IPS-18a (cell line): Measurements from ENCODE around the gene ARID3B.

Source experiments
- H3K27ac ChIP-seq: one replicate; pipeline ENCODE4 v1.5.1; 2013; ENCODE audit warnings: low read length
- H3K27me3 ChIP-seq: one replicate; pipeline ENCODE4 v1.6.1; 2013; ENCODE audit warnings: mild to moderate bottlenecking, low read length; ENCODE audit not compliant: control insufficient read depth, insufficient read depth
- H3K36me3 ChIP-seq: one replicate; pipeline ENCODE4 v1.6.1; 2013; ENCODE audit warnings: low read depth, low read length; ENCODE audit not compliant: control insufficient read depth
- H3K4me1 ChIP-seq: one replicate; pipeline ENCODE4 v1.6.1; 2013; ENCODE audit warnings: low read depth, low read length; ENCODE audit not compliant: control insufficient read depth
- H3K4me3 ChIP-seq: one replicate; pipeline ENCODE4 v1.5.1; 2013; ENCODE audit warnings: low read length
- H3K9ac ChIP-seq: one replicate; pipeline ENCODE4 v1.6.1; 2013; ENCODE audit warnings: mild to moderate bottlenecking, low read length, moderate library complexity
- H3K9me3 ChIP-seq: one replicate; pipeline ENCODE4 v1.6.1; 2013; ENCODE audit warnings: low read depth, low read length; ENCODE audit not compliant: control insufficient read depth

ARID3B gene

DNA sequence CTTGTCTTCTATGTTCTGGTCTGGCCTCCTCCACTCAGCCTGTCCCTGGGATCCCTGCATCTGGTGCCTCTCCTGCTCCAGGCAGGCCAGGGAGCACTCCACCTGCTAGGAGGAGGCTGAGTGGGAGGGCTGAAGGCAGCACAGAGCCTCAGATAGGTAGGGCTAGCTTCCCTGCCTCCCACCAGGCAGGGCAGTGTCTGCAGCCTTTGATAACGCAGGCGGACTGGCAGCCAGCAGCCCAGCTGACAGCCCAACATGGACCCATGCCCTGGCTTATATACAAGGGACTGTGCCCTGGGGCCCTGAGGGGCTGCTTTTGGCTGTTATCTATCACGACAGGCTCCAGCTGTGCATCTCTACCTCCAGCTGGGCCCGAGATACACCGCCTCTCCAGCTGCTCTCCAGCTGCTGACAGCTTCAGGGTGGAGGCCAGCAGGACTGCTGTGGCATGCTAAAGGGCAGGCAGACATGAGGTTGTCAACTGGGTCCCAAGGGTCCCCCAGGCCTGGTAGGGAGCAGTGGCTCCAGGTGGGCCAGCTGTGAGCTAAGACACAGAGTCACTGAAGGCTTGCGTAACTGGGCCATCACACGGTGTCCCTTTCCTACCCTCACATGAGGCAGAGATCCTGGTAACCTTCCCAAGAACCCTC lies 69.4 kb downstream of the ARID3B start:
- Histone ChIP-seq H3K27me3 (peaks cover 18% of the 10 kb centered on the region), H3K27ac (no peak overlapping the region), H3K9me3 (no peaks in the 10 kb centered on the region), H3K36me3 (no peaks in the 10 kb centered on the region), H3K4me3 (no peak overlapping the region), H3K4me1 (no peaks in the 10 kb centered on the region), H3K9ac (no peak overlapping the region)

DNA sequence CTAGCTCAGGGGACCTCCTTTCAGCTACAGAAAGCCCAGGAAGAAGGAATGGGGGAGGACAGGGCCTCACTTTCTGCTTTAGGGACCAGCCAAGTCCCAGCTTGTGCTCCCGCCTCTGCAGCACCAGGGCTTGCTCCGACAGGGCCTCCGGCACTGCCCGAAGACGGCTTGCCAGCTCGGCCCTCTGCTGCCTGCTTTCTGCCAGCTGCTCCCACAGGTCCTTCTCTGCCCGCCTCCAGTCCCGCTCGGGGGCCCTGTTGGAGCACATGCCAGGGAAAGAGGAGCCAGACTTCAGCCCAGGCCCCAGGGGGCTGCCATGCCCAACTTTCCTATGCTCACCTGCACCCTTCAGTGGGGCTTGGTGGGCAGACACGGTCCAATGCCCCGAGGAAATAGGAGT lies 70.3 kb downstream of the ARID3B start:
- H3K27ac ChIP-seq = no peak overlapping the region
- H3K9me3 ChIP-seq = no peaks in the 10 kb centered on the region
- H3K4me1 ChIP-seq = no peaks in the 10 kb centered on the region
- peaks cover 18% of the 10 kb centered on the region for H3K27me3 ChIP-seq
- no peaks in the 10 kb centered on the region for H3K36me3 ChIP-seq
- H3K4me3 ChIP-seq = no peak overlapping the region
- H3K9ac ChIP-seq = no peak overlapping the region

DNA sequence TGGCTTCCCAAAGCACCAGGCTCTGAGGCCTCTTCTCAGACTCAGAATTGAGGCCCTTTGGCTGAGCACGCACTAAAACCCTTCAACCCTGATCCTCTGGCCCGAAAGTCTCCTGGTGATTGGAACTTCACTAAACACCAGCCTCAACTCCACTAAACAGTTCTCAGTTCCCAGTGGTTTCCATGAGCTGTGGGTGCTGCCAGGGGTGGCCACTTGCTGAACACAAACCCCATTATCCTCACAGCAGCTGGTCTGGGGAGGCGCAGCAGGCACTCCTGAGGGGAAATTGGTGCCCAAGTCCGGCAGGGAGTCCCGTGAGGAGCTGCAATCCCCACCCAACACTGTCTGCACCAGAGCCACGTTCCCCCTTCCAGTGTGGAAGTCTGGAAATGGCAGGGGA lies 70.8 kb downstream of the ARID3B start:
- H3K27ac ChIP-seq = no peak overlapping the region

DNA sequence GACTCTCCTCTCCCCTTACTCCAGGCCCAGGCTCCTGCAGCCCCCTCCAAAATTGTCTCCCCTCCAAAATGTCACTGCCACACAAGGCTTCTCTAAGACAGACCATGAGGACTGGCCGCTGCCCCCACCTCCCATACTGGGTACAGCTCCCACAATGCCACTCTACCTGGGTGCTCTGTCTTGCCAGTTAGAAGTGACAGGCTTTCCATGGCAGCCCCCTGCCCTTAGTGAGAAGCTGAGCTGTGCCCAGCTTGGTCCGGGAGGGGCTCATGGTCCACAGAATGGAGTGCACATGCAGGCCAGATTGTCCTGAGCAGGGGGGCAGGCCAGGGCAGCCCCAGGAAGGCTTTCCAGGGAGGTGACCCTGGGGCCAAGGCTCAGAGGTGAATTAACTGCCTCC lies 71.7 kb downstream of the ARID3B start:
- no peak overlapping the region for H3K9ac ChIP-seq
- H3K27me3 ChIP-seq = peaks cover 18% of the 10 kb centered on the region

More for the DNA sequence above, 70.8 kb downstream of the ARID3B start:
- Histone ChIP-seq H3K9me3 (no peaks in the 10 kb centered on the region), H3K27me3 (peaks cover 18% of the 10 kb centered on the region), H3K9ac (no peak overlapping the region), H3K4me3 (no peak overlapping the region), H3K4me1 (peaks cover under 1% of the 10 kb centered on the region), H3K36me3 (no peaks in the 10 kb centered on the region)

DNA sequence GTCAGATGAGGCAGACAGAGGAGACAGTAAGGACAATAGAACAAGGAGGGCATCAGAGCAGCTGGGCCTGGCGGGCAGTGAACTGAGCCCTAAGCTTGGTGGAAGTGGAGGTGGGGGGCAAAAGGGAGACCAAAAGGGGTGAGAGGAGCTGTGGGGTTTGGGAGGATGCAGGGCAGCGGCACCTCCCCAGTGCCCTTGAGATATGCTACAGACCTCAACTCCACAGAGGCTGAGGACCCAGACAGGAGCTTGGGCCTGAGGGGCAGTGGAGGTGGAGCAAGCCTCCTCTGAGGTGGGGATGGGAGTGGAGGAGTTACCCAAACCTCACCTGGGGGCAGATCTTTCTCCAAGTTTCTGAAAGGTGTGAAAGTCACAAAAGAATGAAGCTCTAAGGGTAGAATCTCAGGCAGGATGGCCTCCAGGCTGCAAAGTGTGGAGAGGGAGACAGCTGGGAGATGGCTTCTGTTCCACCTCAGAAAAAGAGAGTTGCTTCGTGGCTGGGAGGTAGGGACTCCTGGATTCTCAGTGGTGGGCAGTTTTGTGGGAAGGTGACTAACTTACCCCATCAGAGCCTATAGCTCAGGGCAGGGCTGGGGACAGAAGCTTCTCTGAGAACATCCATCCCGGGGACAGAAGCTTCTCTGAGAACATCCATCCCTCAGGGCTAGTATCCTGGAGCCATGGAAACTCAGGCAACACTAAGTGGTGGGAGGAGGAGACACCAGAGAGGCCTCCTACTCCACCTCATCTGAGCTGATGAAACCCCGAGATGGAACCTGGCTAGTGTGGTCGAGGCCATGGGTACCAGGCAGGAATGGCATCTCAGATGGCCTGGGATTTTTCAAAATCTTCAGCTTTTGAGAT lies 72.3 kb downstream of the ARID3B start:
- peaks cover 3% of the 10 kb centered on the region for H3K4me1 ChIP-seq
- H3K4me3 ChIP-seq = no peak overlapping the region
- peaks cover 18% of the 10 kb centered on the region for H3K27me3 ChIP-seq
- no peak overlapping the region for H3K9ac ChIP-seq
- no peaks in the 10 kb centered on the region for H3K9me3 ChIP-seq
- H3K27ac ChIP-seq = no peak overlapping the region
- no peaks in the 10 kb centered on the region for H3K36me3 ChIP-seq

More for the DNA sequence above, 71.7 kb downstream of the ARID3B start:
- Histone ChIP-seq H3K4me3 (no peak overlapping the region), H3K27ac (no peak overlapping the region), H3K36me3 (no peaks in the 10 kb centered on the region), H3K9me3 (no peaks in the 10 kb centered on the region), H3K4me1 (peaks cover 3% of the 10 kb centered on the region)

DNA sequence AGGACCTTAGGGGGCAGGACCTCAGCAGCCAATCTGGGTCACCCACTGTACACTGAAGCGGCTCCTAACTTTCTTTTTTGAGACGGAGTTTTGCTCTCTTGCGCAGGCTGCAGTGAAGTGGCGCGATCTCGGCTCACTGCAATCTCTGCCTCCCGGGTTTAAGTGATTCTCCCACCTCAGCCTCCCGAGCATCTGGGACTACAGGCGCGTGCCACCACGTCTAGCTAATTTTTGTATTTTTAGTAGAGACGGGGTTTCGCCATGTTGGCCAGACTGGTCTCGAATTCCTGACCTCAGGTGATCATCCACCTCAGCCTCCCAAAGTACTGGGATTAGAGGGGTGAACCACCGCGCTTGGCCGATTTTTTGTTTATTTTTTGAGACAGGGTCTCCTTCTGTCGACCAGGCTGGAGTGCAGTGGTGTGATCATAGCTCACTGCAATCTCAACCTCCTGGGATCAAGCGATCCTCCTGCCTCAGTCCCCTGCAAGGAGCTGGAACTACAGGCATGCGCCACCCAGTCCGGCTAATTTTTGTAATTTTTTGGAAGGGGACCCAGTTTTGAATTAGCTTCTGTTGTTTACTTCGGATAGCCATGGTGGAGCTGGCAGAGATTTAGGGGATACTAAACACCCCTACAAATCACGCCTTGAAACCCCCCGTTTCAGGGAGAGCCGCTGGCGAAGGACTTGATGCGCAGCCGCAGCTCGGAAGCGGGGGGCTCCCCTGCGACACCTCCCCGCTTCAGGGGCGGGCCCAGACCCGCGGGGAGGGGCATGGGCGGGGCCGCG lies 73.1 kb downstream of the ARID3B start:
- H3K27me3 ChIP-seq = peaks cover 18% of the 10 kb centered on the region
- H3K27ac ChIP-seq = peak overlapping the region; percentile 27
- H3K36me3 ChIP-seq = peaks cover 1% of the 10 kb centered on the region
- peaks cover 3% of the 10 kb centered on the region for H3K4me1 ChIP-seq
- H3K4me3 ChIP-seq = peak overlapping the region; percentile 88
- H3K9me3 ChIP-seq = no peaks in the 10 kb centered on the region
- H3K9ac ChIP-seq = peak overlapping the region; percentile 49

DNA sequence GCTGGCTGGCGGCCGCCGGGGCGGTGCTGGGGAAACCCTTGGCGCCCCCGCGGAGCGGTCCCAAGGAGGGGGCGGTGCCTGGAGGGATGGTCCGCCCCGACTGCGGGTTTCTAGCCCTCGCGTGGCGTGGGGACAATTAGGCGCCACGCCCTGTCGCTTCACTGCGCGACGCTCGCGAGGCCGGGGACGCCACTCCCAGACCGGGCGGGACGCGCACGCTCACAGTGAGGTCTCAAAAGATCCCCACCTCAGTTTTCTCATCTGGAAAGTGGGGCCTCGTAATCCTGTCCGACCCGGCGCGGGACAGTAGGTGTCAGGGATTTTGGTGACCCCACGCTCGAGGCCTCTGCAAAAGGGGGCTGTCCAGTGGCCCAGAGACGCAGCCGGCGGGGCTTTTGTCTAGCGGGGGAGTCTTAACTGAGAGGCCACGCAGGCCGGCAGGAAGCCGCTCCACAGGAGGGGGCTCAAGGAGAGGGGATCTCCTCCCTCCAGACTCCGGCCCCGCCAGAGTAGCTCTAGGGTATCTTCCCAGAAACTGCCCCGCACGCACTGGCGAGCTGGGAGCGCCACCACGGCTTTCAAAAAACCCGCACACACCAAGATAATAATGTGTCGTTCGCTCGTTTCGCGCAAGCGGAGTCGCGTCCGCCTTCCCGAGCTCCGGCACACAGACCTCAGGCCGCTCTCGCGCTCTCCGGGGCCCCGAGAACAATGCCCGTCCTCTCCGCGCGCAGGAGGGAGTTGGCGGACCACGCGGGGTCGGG lies 73.9 kb downstream of the ARID3B start:
- Histone ChIP-seq H3K9me3 (no peaks in the 10 kb centered on the region), H3K4me1 (peaks cover 3% of the 10 kb centered on the region), H3K27ac (peak overlapping the region; percentile 35), H3K9ac (peak overlapping the region; percentile 90), H3K27me3 (peaks cover 18% of the 10 kb centered on the region), H3K36me3 (peaks cover 9% of the 10 kb centered on the region), H3K4me3 (peak overlapping the region; percentile 88)

DNA sequence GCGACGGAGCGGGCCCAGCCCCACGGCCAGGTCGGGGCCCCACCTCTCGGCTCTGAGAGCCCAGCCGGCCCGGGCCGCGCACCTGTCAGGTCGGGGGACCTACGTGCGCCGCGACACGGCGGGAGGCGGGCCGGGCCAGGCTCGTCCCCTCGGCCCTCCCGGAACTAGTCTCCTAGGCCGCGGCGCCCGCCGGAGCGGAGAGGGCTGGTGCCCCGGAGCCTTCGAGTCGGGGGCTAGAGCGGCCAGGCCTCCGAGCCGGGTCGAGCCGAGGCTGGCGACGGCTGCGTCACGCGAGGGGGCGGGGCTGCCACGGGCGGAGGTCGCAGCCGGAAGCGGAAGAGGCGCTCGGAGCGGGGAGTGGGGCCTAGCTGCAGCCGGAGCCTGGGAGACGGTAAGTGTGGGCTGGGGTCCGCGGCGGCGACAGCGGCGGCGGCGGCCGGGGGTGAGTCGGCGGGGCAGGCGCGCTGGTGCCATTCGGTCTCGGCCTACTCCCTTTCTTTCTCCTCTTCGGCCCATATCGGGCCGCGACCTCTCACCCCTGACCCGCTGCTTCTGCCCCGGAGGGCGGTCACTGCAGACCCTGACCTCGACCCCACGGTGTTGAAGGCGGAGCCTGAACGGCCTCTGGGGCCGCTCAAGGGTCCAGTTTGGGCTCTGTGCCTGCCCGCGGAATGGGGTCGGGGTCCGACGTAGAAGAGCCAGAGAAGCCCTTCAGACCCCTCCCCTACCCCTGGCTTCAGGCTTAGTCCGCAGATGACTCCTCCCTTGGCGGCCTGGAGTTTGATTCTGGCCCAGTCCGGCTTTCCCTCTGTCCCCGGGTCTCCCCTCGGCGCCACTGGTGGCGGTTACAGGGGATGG lies 74.7 kb downstream of the ARID3B start, which contains the start of gene CLK3:
TSS of gene CLK3 (plus strand) at position 329 of the 858 bp plus-strand sequence. CDS start 3,361 bp downstream, outside the sequence.
- H3K4me3 ChIP-seq = peak within 1 kb of the TSS; percentile 88
- H3K27ac ChIP-seq = peak within 1 kb of the TSS; percentile 35
- no peaks in the 10 kb centered on the region for H3K9me3 ChIP-seq
- H3K36me3 ChIP-seq = peaks cover 17% of the 10 kb centered on the region
- H3K27me3 ChIP-seq = peaks cover 18% of the 10 kb centered on the region
- peaks cover 3% of the 10 kb centered on the region for H3K4me1 ChIP-seq
- peak within 1 kb of the TSS; percentile 90 for H3K9ac ChIP-seq

DNA sequence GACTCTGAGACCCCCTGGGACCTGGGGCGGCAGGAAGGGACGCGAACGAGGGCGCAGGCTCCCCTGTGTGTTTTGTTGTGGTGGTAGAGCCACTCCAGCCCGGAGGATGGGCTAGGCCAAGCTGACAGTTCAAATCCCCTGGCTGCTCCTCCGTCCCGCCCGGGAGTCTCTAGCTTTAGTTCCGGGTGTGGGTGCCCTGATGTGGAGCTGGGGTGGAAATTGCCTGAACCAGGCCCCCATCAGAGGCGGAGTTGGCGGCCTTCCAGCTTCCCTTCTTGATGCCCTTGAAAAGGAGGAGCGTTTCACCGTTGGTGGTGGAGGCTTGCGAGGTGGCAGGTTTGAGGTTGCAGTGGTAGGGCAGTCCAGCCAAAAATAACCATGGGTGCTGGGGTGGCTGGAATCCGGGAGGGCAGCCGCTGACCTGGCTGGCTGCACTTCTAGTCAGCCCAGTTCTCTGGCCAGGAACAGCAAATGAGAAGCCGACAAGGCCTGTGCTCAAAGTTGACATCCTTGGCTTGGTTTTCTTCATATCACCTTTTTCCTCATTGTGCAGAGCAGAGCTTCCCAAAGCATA lies 75.4 kb downstream of the ARID3B start:
- Histone ChIP-seq H3K9me3 (no peaks in the 10 kb centered on the region), H3K27ac (no peak overlapping the region), H3K4me3 (peak overlapping the region; percentile 88), H3K4me1 (peaks cover 3% of the 10 kb centered on the region), H3K9ac (peak overlapping the region; percentile 90), H3K27me3 (peaks cover 18% of the 10 kb centered on the region), H3K36me3 (peaks cover 19% of the 10 kb centered on the region)

DNA sequence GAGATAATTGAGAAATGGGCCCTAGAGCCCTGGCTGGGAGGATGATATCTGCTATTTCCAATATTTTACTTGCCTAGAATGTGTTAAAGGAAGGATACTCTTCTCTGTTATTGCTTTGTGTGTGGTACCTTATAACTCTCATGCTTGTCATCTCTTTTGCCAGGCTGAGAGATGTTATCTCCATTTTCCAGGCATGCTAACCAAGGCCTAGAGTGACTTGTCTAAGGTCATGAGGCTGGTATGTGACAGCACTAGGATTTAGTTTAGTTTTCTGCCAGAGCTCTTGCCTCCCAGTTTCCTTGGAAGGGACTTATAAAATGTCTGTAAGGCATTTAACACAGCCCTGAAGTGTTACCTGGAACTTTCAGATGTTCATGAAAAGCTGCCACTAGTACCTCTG lies 76.0 kb downstream of the ARID3B start:
- Histone ChIP-seq H3K4me1 (peaks cover 3% of the 10 kb centered on the region), H3K36me3 (peaks cover 23% of the 10 kb centered on the region), H3K27me3 (peaks cover 15% of the 10 kb centered on the region), H3K4me3 (peak overlapping the region; percentile 88), H3K27ac (no peak overlapping the region), H3K9me3 (no peaks in the 10 kb centered on the region), H3K9ac (no peak overlapping the region)
